ENCODE measurements around the gene DNAH14. TPM values are rescaled to one million over a fixed set of nuclear protein-coding genes. Genes with fewer than 3 reads are reported as not detected.

The DNAH14 gene
- total and polyA plus RNA-seq, 2 donors (not counting 3 experiments of a cell fraction or from before 2014, with no cell fraction given) = 1.5 to 7.1 TPM

- Histone ChIP-seq H4K20me1 (replicated peaks; ENCODE audit: control insufficient read depth, extremely low read depth, insufficient read depth, low read length) (no peaks in the 10 kb centered on the region), H3K79me2 (ENCODE audit: control insufficient read depth, insufficient read depth, low read length) (no peaks in the 10 kb centered on the region), H3K4me1 (ENCODE audit: control insufficient read depth, extremely low read depth, insufficient read depth, low read length) (no peaks in the 10 kb centered on the region), H3K27me3 (ENCODE audit: control insufficient read depth in 2 of 2, insufficient read depth in 2 of 2, low read length in 2 of 2) (no peaks in the 10 kb centered on the region), H3K9ac (replicated peaks; ENCODE audit: extremely low read depth, insufficient read depth, low read length) (no peak overlapping the region), H3K4me2 (ENCODE audit: insufficient read depth, low read length) (no peak overlapping the region), H3K9me1 (replicated peaks; ENCODE audit: control insufficient read depth, extremely low read depth, insufficient read depth, low read length) (no peaks in the 10 kb centered on the region), H3K4me3 (replicated peaks in 1 of 3; ENCODE audit: insufficient read depth in 1 of 3, low read depth in 1 of 3, low read length in 3 of 3) (no peak overlapping the region), H3K27ac (ENCODE audit: insufficient read depth, low read depth, low read length) (no peak overlapping the region), H3K36me3 (ENCODE audit: control insufficient read depth in 2 of 2, extremely low read depth in 1 of 2, insufficient read depth in 2 of 2, low read length in 2 of 2) (no peaks in the 10 kb centered on the region), H3K9me3 (replicated peaks; ENCODE audit: control insufficient read depth, insufficient read depth, low read length) (peaks cover 1% of the 10 kb centered on the region), H2AFZ (ENCODE audit: low read depth, low read length) (no peak overlapping the region)
- BruUV-seq (replicated peaks) = no TSS peak
- ChIA-PET CTCF (interaction anchor here (0.9 kb wide), 1 partner anchor 16 kb away, joined by 3 read pairs; no protein-coding TSS in a partner anchor), POLR2A (no interaction called here)
- FAIRE-seq (no peak), DNase-seq (ENCODE audit: low read depth, low spot score) (no peak)
- intact Hi-C loops (cut with micrococcal nuclease) = no loop called here
- TF ChIP-seq CTCF (IDR thresholded peaks at IDR 0.05; ENCODE audit: extremely low read depth in 1 of 2, insufficient read depth in 1 of 2, low read depth in 1 of 2, low read length in 2 of 2) (no peak), MAX (IDR thresholded peaks at IDR 0.05; ENCODE audit: insufficient read depth, insufficient read length) (no peak), EZH2 (IDR thresholded peaks at IDR 0.05; ENCODE audit: borderline replicate concordance, low read depth, low read length, severe bottlenecking) (no peak), POLR2AphosphoS5 (IDR thresholded peaks at IDR 0.05; ENCODE audit: insufficient read depth, low read depth, low read length) (no peak), MYC (IDR thresholded peaks at IDR 0.05; ENCODE audit: low read depth, low read length) (no peak), FOS (IDR thresholded peaks at IDR 0.05; ENCODE audit: borderline replicate concordance, insufficient read depth, low read length) (no peak), GATA2 (IDR thresholded peaks at IDR 0.05; ENCODE audit: insufficient read depth, insufficient read length, low read depth, low read length) (no peak), POLR2A (IDR thresholded peaks at IDR 0.05; ENCODE audit: low read depth, low read length) (no peak), JUN (IDR thresholded peaks at IDR 0.05; ENCODE audit: borderline replicate concordance, insufficient read depth, insufficient read length, low read depth) (no peak)
- dilution Hi-C loops (cut with MboI; ENCODE audit: extremely low pct_ligation_motif_present, low sequenced_read_pairs) = no loop called here
Observed at GRCh38 chr1:224938652-224939051, 9.2 kb downstream of the DNAH14 start.

Measured in endothelial cell of umbilical vein (primary cell).